Endodermal cell (in vitro differentiated cells): ENCODE data around the gene JAZF1. TPM values are rescaled to one million over a fixed set of nuclear protein-coding genes. Genes with fewer than 3 reads are reported as not detected.

Source experiments
- DNase-seq: peaks from one replicate; pipeline ENCODE4 v3.0.0-alpha.2; 2017
- H3K27ac ChIP-seq: 2 replicates; pipeline ENCODE4 v1.5.1; 2013; ENCODE audit warnings: mild to moderate bottlenecking, low read depth, low read length, moderate library complexity
- H3K27me3 ChIP-seq: 2 replicates; pipeline ENCODE4 v1.6.1; 2013; ENCODE audit warnings: mild to moderate bottlenecking, low read length, moderate library complexity; ENCODE audit not compliant: insufficient read depth, control insufficient read depth, poor library complexity, severe bottlenecking
- H3K36me3 ChIP-seq: 2 replicates; pipeline ENCODE4 v1.7.0; 2013; ENCODE audit warnings: mild to moderate bottlenecking, low read length, moderate library complexity; ENCODE audit not compliant: control insufficient read depth, insufficient read depth
- H3K4me1 ChIP-seq: one replicate; pipeline ENCODE4 v1.7.0; 2013; ENCODE audit warnings: low read length; ENCODE audit not compliant: control insufficient read depth, insufficient read depth
- H3K4me3 ChIP-seq: 2 replicates; pipeline ENCODE4 v1.5.1; 2013; ENCODE audit warnings: mild to moderate bottlenecking, low read length, moderate library complexity
- H3K9ac ChIP-seq: 2 replicates; pipeline ENCODE4 v1.6.1; 2013; ENCODE audit warnings: mild to moderate bottlenecking, low read length, moderate library complexity; ENCODE audit not compliant: poor library complexity, severe bottlenecking; ENCODE audit errors: extremely low read depth
- H3K9me3 ChIP-seq: 2 replicates; pipeline ENCODE4 v1.6.1; 2013; ENCODE audit warnings: mild to moderate bottlenecking, low read length, moderate library complexity; ENCODE audit not compliant: control insufficient read depth
- H3K27ac Mint-ChIP-seq: 2 replicates; pipeline ENCODE4 v1.8.0; 2020; ENCODE audit warnings: mixed read lengths
- H3K27me3 Mint-ChIP-seq: 2 replicates; pipeline ENCODE4 v1.8.0; 2021; ENCODE audit warnings: mild to moderate bottlenecking, mixed read lengths; ENCODE audit not compliant: insufficient read depth
- H3K36me3 Mint-ChIP-seq: 2 replicates; pipeline ENCODE4 v1.8.0; 2020; ENCODE audit warnings: low read depth, mixed read lengths
- H3K4me1 Mint-ChIP-seq: 2 replicates; pipeline ENCODE4 v1.8.0; 2020; ENCODE audit warnings: mixed read lengths
- H3K4me3 Mint-ChIP-seq: 2 replicates; pipeline ENCODE4 v1.8.0; 2020; ENCODE audit warnings: mild to moderate bottlenecking, moderate library complexity, mixed read lengths
- H3K9me3 Mint-ChIP-seq: 2 replicates; pipeline ENCODE4 v1.8.0; 2020; ENCODE audit warnings: mild to moderate bottlenecking, mixed read lengths
- WGBS, 2 experiments: methylation state at CpG; one replicate each; pipeline versions ENCODE4 v1.1.5 to v1.1.7; 2013; ENCODE audit warnings: missing lambda C conversion rate in 2 of 2, mixed read lengths in 1 of 2; ENCODE audit not compliant: insufficient coverage in 1 of 2, insufficient read length in 1 of 2; 5-methylcytosine and 5-hydroxymethylcytosine counted together
- total RNA-seq, 2 donors: library from RNA; stranded (reverse); fragmentation: NEBNext Ultra II Directional in 1 of 2; extraction: Animal tissue kit (Norgen Biotek cat#: 25700) in 1 of 2; gene quantifications; 2 replicates in 1 of 2; 3 replicates in 1 of 2; pipeline ENCODE4 v1.2.1, GENCODE V29; 2021
- TF ChIP-seq, protein P1 (sequence below): fragments of 200-600 bp; sonication (generic); conservative IDR thresholded peaks from 2 replicates; pipeline ENCODE4 v1.5.0; 2021; ENCODE audit warnings: antibody characterized with exemption, mild to moderate bottlenecking

The JAZF1 gene
- total RNA-seq, 2 donors from 2014 or later = 18.3 to 33.6 TPM

DNA sequence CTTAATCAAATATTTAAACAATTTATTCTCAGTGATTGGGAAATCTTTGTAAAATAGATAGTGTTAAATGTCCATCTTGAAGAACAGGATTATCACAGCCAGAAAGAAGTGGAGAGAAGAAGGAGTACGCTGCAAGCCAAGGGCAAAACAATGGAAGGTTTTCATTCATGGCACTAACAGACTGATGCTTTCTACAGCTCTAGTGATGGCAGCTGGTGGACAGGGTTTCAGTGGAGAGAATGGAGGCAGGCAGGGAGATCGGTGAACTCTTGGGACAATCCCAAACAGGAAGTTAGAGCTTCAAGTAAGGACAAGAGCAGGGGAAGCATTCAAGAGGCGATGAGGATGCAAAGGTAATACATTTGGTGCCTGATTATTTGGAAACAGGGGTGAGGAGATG lies 207.0 kb downstream of the JAZF1 start:
- H3K9me3 Mint-ChIP-seq = no peaks in the 10 kb centered on the region
- no peak overlapping the region for H3K4me3 Mint-ChIP-seq
- Histone ChIP-seq H3K4me1 (no peaks in the 10 kb centered on the region), H3K27ac (no peak overlapping the region), H3K9ac (no peak overlapping the region), H3K4me3 (no peak overlapping the region), H3K36me3 (no peaks in the 10 kb centered on the region), H3K27me3 (no peaks in the 10 kb centered on the region), H3K9me3 (no peaks in the 10 kb centered on the region)
- H3K4me1 Mint-ChIP-seq = no peaks in the 10 kb centered on the region
- TF ChIP-seq, protein P1, sequence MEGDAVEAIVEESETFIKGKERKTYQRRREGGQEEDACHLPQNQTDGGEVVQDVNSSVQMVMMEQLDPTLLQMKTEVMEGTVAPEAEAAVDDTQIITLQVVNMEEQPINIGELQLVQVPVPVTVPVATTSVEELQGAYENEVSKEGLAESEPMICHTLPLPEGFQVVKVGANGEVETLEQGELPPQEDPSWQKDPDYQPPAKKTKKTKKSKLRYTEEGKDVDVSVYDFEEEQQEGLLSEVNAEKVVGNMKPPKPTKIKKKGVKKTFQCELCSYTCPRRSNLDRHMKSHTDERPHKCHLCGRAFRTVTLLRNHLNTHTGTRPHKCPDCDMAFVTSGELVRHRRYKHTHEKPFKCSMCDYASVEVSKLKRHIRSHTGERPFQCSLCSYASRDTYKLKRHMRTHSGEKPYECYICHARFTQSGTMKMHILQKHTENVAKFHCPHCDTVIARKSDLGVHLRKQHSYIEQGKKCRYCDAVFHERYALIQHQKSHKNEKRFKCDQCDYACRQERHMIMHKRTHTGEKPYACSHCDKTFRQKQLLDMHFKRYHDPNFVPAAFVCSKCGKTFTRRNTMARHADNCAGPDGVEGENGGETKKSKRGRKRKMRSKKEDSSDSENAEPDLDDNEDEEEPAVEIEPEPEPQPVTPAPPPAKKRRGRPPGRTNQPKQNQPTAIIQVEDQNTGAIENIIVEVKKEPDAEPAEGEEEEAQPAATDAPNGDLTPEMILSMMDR = no peak
- WGBS, 2 experiments = 88 to 95% methylated on average over 3 of the region's 3 CpGs
- no peak for DNase-seq
- H3K27me3 Mint-ChIP-seq = no peaks in the 10 kb centered on the region
- no peak overlapping the region for H3K27ac Mint-ChIP-seq
- peaks cover 7% of the 10 kb centered on the region for H3K36me3 Mint-ChIP-seq

DNA sequence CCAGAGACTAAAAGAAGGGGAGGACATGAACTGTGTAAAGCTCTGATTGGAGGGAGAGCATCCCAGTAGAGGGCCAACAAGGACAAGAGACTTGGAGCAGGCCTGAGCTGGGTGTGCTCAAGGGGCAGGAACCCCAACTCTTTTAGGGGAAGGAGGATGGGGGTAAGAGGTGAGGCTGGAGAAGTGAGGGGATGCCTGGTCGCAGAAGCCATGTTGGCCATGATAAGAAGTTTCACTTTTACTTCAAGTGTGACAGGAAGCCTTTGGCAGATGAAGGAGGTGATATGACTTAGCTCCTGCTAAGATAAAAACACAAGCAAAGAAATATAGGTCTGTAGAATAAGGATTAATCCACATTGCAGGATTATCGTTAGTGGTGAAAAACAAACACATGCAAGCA lies 208.3 kb downstream of the JAZF1 start:
- Histone ChIP-seq H3K9ac (no peak overlapping the region), H3K36me3 (no peaks in the 10 kb centered on the region), H3K4me3 (no peak overlapping the region), H3K9me3 (no peaks in the 10 kb centered on the region), H3K27ac (no peak overlapping the region), H3K27me3 (no peaks in the 10 kb centered on the region), H3K4me1 (no peaks in the 10 kb centered on the region)
- TF ChIP-seq, protein P1 = no peak
- no peak for DNase-seq
- no peaks in the 10 kb centered on the region for H3K9me3 Mint-ChIP-seq
- 88 to 90% methylated on average over 1 to 2 of the region's 2 CpGs for WGBS, 2 experiments
- H3K27me3 Mint-ChIP-seq = no peaks in the 10 kb centered on the region
- no peaks in the 10 kb centered on the region for H3K4me1 Mint-ChIP-seq
- H3K4me3 Mint-ChIP-seq = no peak overlapping the region
- H3K36me3 Mint-ChIP-seq = peaks cover 7% of the 10 kb centered on the region
- no peak overlapping the region for H3K27ac Mint-ChIP-seq

DNA sequence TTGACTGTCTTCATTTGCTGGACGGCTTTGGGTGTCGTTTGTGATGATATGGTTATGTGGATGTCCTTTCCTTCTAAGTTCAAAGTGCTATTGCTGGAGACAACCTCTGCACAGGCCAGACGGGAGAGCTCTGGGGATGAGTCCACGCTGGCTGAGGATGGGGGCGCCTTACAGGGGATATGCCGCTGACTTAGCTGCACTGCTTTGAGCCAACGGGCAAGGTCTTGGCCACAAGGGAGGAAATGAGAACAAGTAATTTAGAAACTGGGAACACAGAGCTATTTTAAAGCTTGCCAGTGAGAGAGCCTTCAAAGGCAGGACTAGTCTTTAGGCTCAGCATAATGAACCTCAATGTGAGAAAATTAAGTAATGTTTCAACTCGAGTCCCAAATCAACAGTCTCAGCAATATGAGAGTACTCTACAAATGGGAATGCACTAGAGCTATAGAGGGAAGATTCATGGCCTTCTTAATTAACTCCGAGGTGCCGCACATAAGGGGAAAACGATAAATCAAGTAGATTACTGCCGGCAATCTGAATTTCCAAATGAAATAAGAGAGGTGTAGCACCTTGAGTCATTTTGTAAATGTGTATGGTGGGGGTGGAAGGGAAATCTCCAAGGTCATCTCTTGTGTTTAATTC lies 209.3 kb downstream of the JAZF1 start:
- WGBS, 2 experiments = 94 to 98% methylated on average over 8 to 12 of the region's 12 CpGs

More for the DNA sequence above, 209.3 kb downstream of the JAZF1 start:
- Mint-ChIP-seq H3K36me3 (peaks cover 7% of the 10 kb centered on the region), H3K4me3 (no peak overlapping the region), H3K4me1 (no peaks in the 10 kb centered on the region), H3K27ac (no peak overlapping the region), H3K9me3 (no peaks in the 10 kb centered on the region), H3K27me3 (no peaks in the 10 kb centered on the region)
- TF ChIP-seq, protein P1 = no peak
- Histone ChIP-seq H3K27me3 (no peaks in the 10 kb centered on the region), H3K36me3 (no peaks in the 10 kb centered on the region), H3K9me3 (no peaks in the 10 kb centered on the region), H3K27ac (no peak overlapping the region), H3K9ac (no peak overlapping the region), H3K4me3 (no peak overlapping the region), H3K4me1 (no peaks in the 10 kb centered on the region)
- DNase-seq = no peak
